B cell (primary cell): ENCODE measurements around the gene KLHL2. TPM values are rescaled to one million over a fixed set of nuclear protein-coding genes. Genes with fewer than 3 reads are reported as not detected.
"Not testable (repeated sequence)": the region's sequence is repeated elsewhere in the genome, so short reads cannot be mapped to it uniquely, and the experiment has no call there.

ENCODE experiments used
- ATAC-seq: fragments of 200-7000 bp; cut with Tn5 transposase; one replicate; pipeline ENCODE4 v1.10.0; 2021; ENCODE audit warnings: low read depth, mild to moderate bottlenecking, moderate number of reproducible peaks, moderate library complexity
- CTCF ChIA-PET: fragments of 350-600 bp; sonication (Branson Sonifier 250); formaldehyde crosslinking; loops from one replicate; lab custom pipeline; 2021; ENCODE audit warnings: antibody characterized with exemption, inconsistent platforms; lab: Charles Lee
- POLR2A ChIA-PET: fragments of 350-600 bp; sonication (Branson Sonifier 250); formaldehyde crosslinking; loops from one replicate; lab custom pipeline; 2021; ENCODE audit warnings: antibody characterized with exemption; lab: Charles Lee
- DNase-seq: peaks from one replicate; pipeline ENCODE4 v3.0.0; 2013
- H2AFZ ChIP-seq: 2 replicates; pipeline ENCODE4 v1.6.1; 2012; ENCODE audit warnings: mild to moderate bottlenecking, low read depth, low read length; ENCODE audit not compliant: insufficient read depth, poor library complexity, severe bottlenecking
- H3K27ac ChIP-seq, 2 donors: 1 replicate in 1 of 2; 2 replicates in 1 of 2; pipeline ENCODE4 v1.5.1; 2012 to 2013; ENCODE audit warnings: low read length in 2 of 2, mild to moderate bottlenecking in 2 of 2, moderate library complexity in 1 of 2
- H3K27me3 ChIP-seq, 4 experiments: fragments of 200-600 bp in 1 of 4; sonication (generic) in 1 of 4; replicated peaks in 1 of 4; 1 replicate in 2 of 4; 2 replicates in 2 of 4; pipeline versions ENCODE4 v1.6.1 to v1.7.0; 2013 to 2016; ENCODE audit warnings: low read length in 3 of 4, mild to moderate bottlenecking in 2 of 4, mixed read lengths in 1 of 4, moderate library complexity in 1 of 4; ENCODE audit not compliant: insufficient read depth in 4 of 4, control insufficient read depth in 3 of 4; ENCODE audit errors: control extremely low read depth in 1 of 4
- H3K36me3 ChIP-seq, 2 experiments: replicated peaks in 1 of 2; 1 replicate in 1 of 2; 2 replicates in 1 of 2; pipeline versions ENCODE4 v1.6.1 to v1.7.1; 2013; ENCODE audit warnings: low read length in 1 of 2; ENCODE audit not compliant: insufficient read depth in 2 of 2, control insufficient read depth in 1 of 2; ENCODE audit errors: control extremely low read depth in 1 of 2, extremely low read depth in 1 of 2
- H3K4me1 ChIP-seq, 2 donors: fragments of 200-600 bp in 1 of 2; sonication (generic) in 1 of 2; 1 replicate in 1 of 2; 2 replicates in 1 of 2; pipeline versions ENCODE4 v1.5.1 to v1.6.1; 2013 to 2017; ENCODE audit warnings: low read length in 2 of 2; ENCODE audit not compliant: control insufficient read depth in 2 of 2, insufficient read depth in 2 of 2
- H3K4me2 ChIP-seq: replicated peaks from 2 replicates; pipeline ENCODE3; 2012; ENCODE audit warnings: mild to moderate bottlenecking, low read depth, low read length; ENCODE audit not compliant: poor library complexity, severe bottlenecking
- H3K4me3 ChIP-seq, 5 experiments: fragments of 200-600 bp in 1 of 5; sonication (generic) in 1 of 5; 1 replicate in 3 of 5; 2 replicates in 2 of 5; pipeline versions ENCODE4 v1.5.1 to v1.7.0; 2011 to 2016; ENCODE audit warnings: low read length in 4 of 5, mild to moderate bottlenecking in 4 of 5, low read depth in 2 of 5, control low read depth in 1 of 5, moderate library complexity in 1 of 5; ENCODE audit not compliant: insufficient read depth in 1 of 5; ENCODE audit errors: control extremely low read depth in 1 of 5, extremely low read depth in 1 of 5
- H3K79me2 ChIP-seq: fragments of 200-600 bp; sonication (generic); one replicate; pipeline ENCODE4 v1.6.0; 2016; ENCODE audit warnings: low read length; ENCODE audit not compliant: control insufficient read depth, insufficient read depth
- H3K9ac ChIP-seq: fragments of 200-600 bp; sonication (generic); 2 replicates; pipeline ENCODE4 v1.6.1; 2017; ENCODE audit warnings: mild to moderate bottlenecking, low read length, moderate library complexity
- H3K9me3 ChIP-seq, 3 donors: one replicate each; pipeline versions ENCODE4 v1.6.1 to v1.7.1; 2013; ENCODE audit warnings: low read length in 2 of 3; ENCODE audit not compliant: control insufficient read depth in 2 of 3, insufficient read depth in 1 of 3; ENCODE audit errors: control extremely low read depth in 1 of 3
- H4K20me1 ChIP-seq: 2 replicates; pipeline ENCODE4 v1.6.0; 2012; ENCODE audit warnings: mild to moderate bottlenecking, low read length; ENCODE audit not compliant: insufficient read depth, control insufficient read depth, poor library complexity, severe bottlenecking
- H3K27ac Mint-ChIP-seq: one replicate; pipeline ENCODE4 v1.8.0; 2021; ENCODE audit warnings: mixed read lengths
- H3K27me3 Mint-ChIP-seq: one replicate; pipeline ENCODE4 v1.8.0; 2021; ENCODE audit warnings: mixed read lengths
- H3K4me1 Mint-ChIP-seq: one replicate; pipeline ENCODE4 v1.8.0; 2021; ENCODE audit warnings: mixed read lengths
- H3K4me3 Mint-ChIP-seq: one replicate; pipeline ENCODE4 v1.8.0; 2021; ENCODE audit warnings: mixed read lengths
- H3K9me3 Mint-ChIP-seq: one replicate; pipeline ENCODE4 v1.8.0; 2022; ENCODE audit warnings: mixed read lengths; ENCODE audit not compliant: insufficient read depth
- WGBS: methylation state at CpG from one replicate; pipeline ENCODE4 v1.1.5; 2013; ENCODE audit warnings: missing lambda C conversion rate; ENCODE audit not compliant: insufficient coverage; 5-methylcytosine and 5-hydroxymethylcytosine counted together
- intact Hi-C: fragments of 100-400 bp; cut with micrococcal nuclease; formaldehyde crosslinking; loops from one replicate; pipeline ENCODE4 v1.10.0; 2022
- polyA plus RNA-seq: library from polyadenylated mRNA; depleted of rRNA; stranded (reverse); fragments of >200 nt; gene quantifications from 2 replicates; pipeline ENCODE4 v1.2.3, GENCODE V29; 2012
- total RNA-seq, 2 donors: library from RNA; stranded (reverse); fragments of 120-200 nt in 1 of 2; gene quantifications; 1 replicate in 1 of 2; 2 replicates in 1 of 2; pipeline versions ENCODE4 v1.2.3 to v1.2.4, GENCODE V29; 2013 to 2022

Gene KLHL2
- total and polyA plus RNA-seq, 2 donors (not counting 1 experiment from before 2014, with no cell fraction given) = 7.8 to 77.5 TPM

DNA sequence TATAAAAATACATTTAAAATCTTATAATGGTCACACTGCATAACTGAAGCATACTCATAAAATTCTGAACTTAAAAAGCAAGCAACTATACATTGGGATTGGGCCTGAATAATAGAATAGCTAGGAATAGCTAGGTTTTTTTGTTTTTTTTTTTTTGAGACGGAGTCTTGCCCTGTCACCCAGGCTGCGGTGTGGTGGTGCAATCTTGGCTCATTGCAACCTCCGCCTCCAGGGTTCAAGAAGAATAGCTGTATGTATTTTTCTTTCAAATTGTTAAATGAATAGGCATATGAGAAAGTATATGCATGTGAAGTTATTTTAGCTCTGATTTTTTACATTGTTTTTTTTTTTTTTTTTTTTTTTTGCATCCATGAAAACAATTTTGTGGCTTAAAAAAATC is 56.1 kb downstream of the KLHL2 start:
- H3K9ac ChIP-seq, intact Hi-C loops: not testable (repeated sequence)
- CTCF ChIA-PET = interaction anchor here (0.7 kb wide), 2 partner anchors 56 to 139 kb away, joined by 3 to 5 read pairs; no protein-coding TSS in a partner anchor

DNA sequence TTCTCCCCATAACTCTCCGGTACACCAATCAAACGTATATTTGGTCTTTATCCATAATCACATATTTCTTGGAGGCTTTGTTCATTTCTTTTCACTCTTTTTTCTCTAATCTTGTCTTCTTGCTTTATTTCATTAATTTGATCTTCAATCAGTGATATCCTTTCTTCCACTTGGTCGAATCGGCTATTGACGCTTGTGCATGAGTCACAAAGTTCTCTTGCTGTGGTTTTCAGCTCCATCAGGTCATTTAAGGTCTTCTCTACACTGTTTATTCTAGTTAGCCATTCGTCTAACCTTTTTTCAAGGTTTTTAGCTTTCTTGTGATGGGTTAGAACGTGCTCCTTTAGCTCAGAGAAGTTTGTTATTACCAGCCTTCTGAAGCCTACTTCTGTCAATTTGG is 62.6 kb downstream of the KLHL2 start:
- H3K4me1 ChIP-seq, DNase-seq, H3K36me3 ChIP-seq, H3K4me3 ChIP-seq, ATAC-seq, H3K9ac ChIP-seq, H3K27ac Mint-ChIP-seq, H3K9me3 Mint-ChIP-seq, H3K4me3 Mint-ChIP-seq, intact Hi-C loops, H3K4me1 Mint-ChIP-seq, CTCF ChIA-PET, H3K9me3 ChIP-seq, H3K27ac ChIP-seq, H3K27me3 Mint-ChIP-seq, H3K4me2 ChIP-seq, POLR2A ChIA-PET, H4K20me1 ChIP-seq, H3K79me2 ChIP-seq, H2AFZ ChIP-seq, H3K27me3 ChIP-seq: not testable (repeated sequence)
- 100% methylated on average over 2 of the region's 7 CpGs for WGBS

More for the DNA sequence above, 56.1 kb downstream of the KLHL2 start:
- WGBS = no CpG with 5 or more reads among the region's 3 CpGs
- H3K27me3 ChIP-seq, H3K27ac Mint-ChIP-seq, H2AFZ ChIP-seq, H3K27me3 Mint-ChIP-seq, H3K4me1 ChIP-seq, DNase-seq, H3K9me3 ChIP-seq, H3K4me3 Mint-ChIP-seq, H3K4me2 ChIP-seq, H3K79me2 ChIP-seq, ATAC-seq, H3K27ac ChIP-seq, H3K36me3 ChIP-seq, H3K4me3 ChIP-seq, H3K9me3 Mint-ChIP-seq, POLR2A ChIA-PET, H4K20me1 ChIP-seq: not testable (repeated sequence)
- peaks cover 12% of the 10 kb centered on the region for H3K4me1 Mint-ChIP-seq

DNA sequence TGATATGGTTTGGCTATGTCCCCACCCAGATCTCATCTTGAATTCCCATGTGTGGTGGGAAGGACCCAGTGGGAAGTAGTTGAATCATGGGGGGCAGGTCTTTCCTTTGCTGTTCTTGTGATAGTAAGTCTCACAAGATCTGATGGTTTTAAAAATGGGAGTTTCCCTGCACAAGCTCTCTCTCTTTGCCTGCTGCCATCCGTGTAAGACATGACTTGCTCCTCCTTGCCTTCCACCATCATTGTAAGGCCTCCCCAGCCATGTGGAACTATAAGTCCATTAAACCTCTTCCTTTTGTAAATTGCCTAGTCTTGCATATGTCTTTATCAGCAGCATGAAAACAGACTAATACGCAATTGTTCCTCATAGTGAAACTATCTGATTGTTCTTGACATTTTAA is 66.1 kb downstream of the KLHL2 start:
- H3K27ac ChIP-seq, DNase-seq, H3K4me1 ChIP-seq, CTCF ChIA-PET, H3K9me3 Mint-ChIP-seq, H3K27me3 ChIP-seq, H3K4me3 ChIP-seq, H4K20me1 ChIP-seq, intact Hi-C loops, H3K27me3 Mint-ChIP-seq, POLR2A ChIA-PET, H3K9ac ChIP-seq, H3K79me2 ChIP-seq, ATAC-seq, H3K4me2 ChIP-seq, H3K9me3 ChIP-seq, H2AFZ ChIP-seq, H3K27ac Mint-ChIP-seq, H3K4me1 Mint-ChIP-seq, H3K36me3 ChIP-seq, H3K4me3 Mint-ChIP-seq: not testable (repeated sequence)
- 100% methylated on average over 1 of the region's 2 CpGs for WGBS

DNA sequence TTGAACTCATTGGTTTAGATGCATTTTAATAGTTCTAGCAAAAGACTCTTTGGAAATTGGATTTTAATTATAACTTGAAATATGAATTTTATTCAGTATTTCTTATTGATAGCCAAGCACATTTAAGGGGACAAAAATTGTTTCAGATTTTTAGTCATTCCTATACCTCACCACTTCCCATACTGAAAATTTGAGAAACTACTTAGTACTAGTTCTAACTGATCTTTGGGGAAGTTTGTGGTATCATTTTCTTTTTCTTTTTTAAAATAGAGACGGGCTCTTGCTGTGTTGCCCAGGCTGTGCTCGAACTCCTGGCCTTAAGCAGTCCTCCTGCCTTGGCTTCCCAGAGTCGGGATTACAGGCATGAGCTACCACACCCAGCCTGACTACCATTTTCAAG is 68.0 kb downstream of the KLHL2 start:
- H2AFZ ChIP-seq, H3K27ac Mint-ChIP-seq, H4K20me1 ChIP-seq, H3K36me3 ChIP-seq, H3K4me2 ChIP-seq, H3K79me2 ChIP-seq, H3K27ac ChIP-seq, H3K4me1 ChIP-seq, H3K9me3 ChIP-seq, H3K27me3 Mint-ChIP-seq, DNase-seq, H3K9ac ChIP-seq, H3K4me1 Mint-ChIP-seq, ATAC-seq, H3K27me3 ChIP-seq, CTCF ChIA-PET, POLR2A ChIA-PET, H3K9me3 Mint-ChIP-seq, intact Hi-C loops, H3K4me3 Mint-ChIP-seq, H3K4me3 ChIP-seq: not testable (repeated sequence)
- WGBS = no CpG with 5 or more reads among the region's 3 CpGs
